GM06990 (cell line): Measurements from ENCODE around the gene AXIN1.

ENCODE experiments used
- DNase-seq: peaks from one replicate; pipeline ENCODE4 v3.0.0-alpha.2; 2011; ENCODE audit not compliant: insufficient read length; ENCODE audit errors: extremely low read depth
- H3K27me3 ChIP-seq: replicated peaks from 2 replicates; pipeline ENCODE4 v1.6.0; 2011; ENCODE audit warnings: low read length; ENCODE audit not compliant: control insufficient read depth, insufficient read depth
- H3K36me3 ChIP-seq: 2 replicates; pipeline ENCODE4 v1.5.1; 2011; ENCODE audit warnings: low read length; ENCODE audit not compliant: control insufficient read depth, insufficient read depth
- H3K4me3 ChIP-seq: replicated peaks from 2 replicates; pipeline ENCODE4 v1.5.1; 2011; ENCODE audit warnings: low read depth, mild to moderate bottlenecking, control low read depth, low read length
- CTCF ChIP-seq: IDR thresholded peaks from 2 replicates; pipeline ENCODE4 v1.5.1; 2011; ENCODE audit warnings: low read length, control low read depth, mild to moderate bottlenecking, inconsistent platforms; ENCODE audit not compliant: insufficient read depth, poor library complexity, severe bottlenecking

The AXIN1 gene

DNA sequence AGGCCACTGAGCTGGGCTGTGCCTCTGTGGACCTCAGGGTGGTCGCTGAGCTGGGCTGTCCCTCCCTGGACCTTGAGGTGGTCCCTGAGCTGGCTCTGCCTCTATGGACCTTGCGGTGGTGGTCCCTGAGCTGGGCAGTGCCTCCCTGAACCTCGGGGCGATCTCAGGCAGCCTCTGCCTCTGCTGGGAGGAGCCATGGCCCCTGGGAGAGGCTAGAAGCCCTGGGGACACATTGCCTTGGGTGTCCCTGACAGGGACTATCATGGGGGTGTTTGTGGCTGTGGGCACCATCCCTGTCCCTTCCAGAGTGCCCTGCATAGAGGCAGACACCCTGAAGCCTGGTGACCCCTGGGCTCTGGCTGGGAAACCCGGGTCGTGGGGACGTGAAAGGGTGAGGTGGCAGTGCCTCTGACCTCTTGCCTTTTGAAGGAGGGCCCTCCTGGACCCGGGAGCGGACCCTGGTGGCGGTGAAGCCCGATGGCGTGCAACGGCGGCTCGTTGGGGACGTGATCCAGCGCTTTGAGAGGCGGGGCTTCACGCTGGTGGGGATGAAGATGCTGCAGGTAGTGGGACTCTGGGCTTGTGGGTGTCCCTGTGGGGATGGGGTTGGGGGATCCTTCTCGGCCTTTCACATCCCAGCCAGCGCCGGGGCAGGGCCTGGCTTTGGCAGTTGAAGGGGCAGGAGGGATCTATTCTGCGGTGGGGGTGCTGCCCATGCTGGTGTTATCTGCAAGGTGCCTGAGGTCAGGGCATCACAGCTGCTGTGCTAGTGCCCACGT lies 46.2 kb upstream of the AXIN1 start:
- no peaks in the 10 kb centered on the region for H3K27me3 ChIP-seq
- no peak overlapping the region for H3K4me3 ChIP-seq
- H3K36me3 ChIP-seq, result no peaks in the 10 kb centered on the region; the same call in none of the 2 replicates
- DNase-seq, result no peak
- no peak for TF ChIP-seq CTCF

DNA sequence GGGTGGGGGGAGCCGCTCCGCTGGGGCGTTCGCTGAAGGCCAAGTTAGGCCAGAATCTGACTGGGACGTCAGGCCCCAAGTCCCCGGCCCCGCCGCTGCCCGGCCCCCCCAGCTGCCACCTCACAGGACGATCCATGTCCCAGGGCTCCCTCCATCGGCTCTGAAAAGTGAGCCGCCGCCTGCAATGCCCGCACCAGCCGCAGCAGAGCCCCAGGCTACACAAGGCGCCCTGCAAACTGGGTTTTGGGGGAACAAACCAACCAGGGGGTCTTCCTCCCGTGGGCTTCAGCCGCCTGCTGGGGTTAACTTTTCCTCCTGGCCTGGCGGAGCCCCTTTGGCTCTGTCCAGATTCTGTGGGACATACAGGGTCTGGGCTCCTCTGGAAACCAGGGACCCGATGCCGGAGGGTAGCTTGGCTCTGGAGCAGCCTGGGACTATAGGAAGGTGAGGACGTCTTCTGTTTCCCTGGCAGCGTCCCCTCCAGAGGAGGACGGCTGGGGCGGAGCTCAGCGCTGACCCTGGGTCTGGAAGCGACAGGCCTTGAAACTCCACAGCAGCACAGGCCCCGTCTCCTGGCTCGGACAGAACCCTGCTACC lies 45.3 kb upstream of the AXIN1 start:
- Histone ChIP-seq H3K27me3 (no peaks in the 10 kb centered on the region), H3K36me3 (no peaks in the 10 kb centered on the region; the same call in none of the 2 replicates), H3K4me3 (no peak overlapping the region)
- peak; percentile 68 for DNase-seq
- TF ChIP-seq CTCF, result peak; percentile 24

GRCh38 chr16:397135-397661 lies 44.7 kb upstream of the AXIN1 start, which contains the start of gene NME4:
NME4 (plus strand) TSS chr16:397199; CDS start chr16:397223, 24 bp downstream.
- Histone ChIP-seq H3K4me3 (peak within 1 kb of the TSS; percentile 68), H3K36me3 (no peaks in the 10 kb centered on the region; the same call in none of the 2 replicates), H3K27me3 (no peaks in the 10 kb centered on the region)
- no peak for TF ChIP-seq CTCF
- DNase-seq, result no peak

GRCh38 chr16:396605-397004 lies 44.1 kb upstream of the AXIN1 start:
- Histone ChIP-seq H3K27me3 (no peaks in the 10 kb centered on the region), H3K4me3 (peak overlapping the region; percentile 68), H3K36me3 (no peaks in the 10 kb centered on the region; the same call in none of the 2 replicates)
- no peak for TF ChIP-seq CTCF
- DNase-seq, result no peak

- no peak for DNase-seq
- H3K27me3 ChIP-seq, result no peaks in the 10 kb centered on the region
- no peak for TF ChIP-seq CTCF
- no peaks in the 10 kb centered on the region; the same call in none of the 2 replicates for H3K36me3 ChIP-seq
- peak overlapping the region; percentile 68; the same call in 1 of the 2 replicates for H3K4me3 ChIP-seq
Measured at GRCh38 chr16:396199-396598, 43.7 kb upstream of the AXIN1 start.
